GM21360 (cell line): ENCODE results near the gene ST6GALNAC1.

Source experiments
- ATAC-seq: cut with Tn5 transposase; IDR thresholded peaks from one replicate; pipeline ENCODE4 v1.9.1; 2021; ENCODE audit warnings: mild to moderate bottlenecking, moderate library complexity; ENCODE audit not compliant: unreplicated experiment

ST6GALNAC1 gene

DNA sequence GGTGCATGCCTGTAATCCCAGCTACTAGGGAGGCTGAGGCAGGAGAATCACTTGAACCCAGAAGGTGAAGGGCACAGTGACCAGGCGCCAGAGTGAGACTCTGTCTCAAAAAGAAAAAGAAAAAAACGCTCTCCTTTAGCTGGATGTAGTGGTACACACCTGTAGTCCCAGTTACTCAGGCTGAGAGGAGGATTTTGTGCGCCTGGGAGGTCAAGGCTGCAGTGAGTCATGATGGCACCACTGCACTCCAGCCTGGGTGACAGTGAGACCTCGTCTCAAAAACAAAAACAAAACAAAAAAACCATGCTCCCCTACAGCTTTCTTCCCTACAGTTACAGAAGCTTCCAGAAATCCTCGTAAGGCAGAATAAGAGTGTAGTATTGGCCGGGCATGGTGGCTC, 33.1 kb upstream of the ST6GALNAC1 start:
- no peak for ATAC-seq

DNA sequence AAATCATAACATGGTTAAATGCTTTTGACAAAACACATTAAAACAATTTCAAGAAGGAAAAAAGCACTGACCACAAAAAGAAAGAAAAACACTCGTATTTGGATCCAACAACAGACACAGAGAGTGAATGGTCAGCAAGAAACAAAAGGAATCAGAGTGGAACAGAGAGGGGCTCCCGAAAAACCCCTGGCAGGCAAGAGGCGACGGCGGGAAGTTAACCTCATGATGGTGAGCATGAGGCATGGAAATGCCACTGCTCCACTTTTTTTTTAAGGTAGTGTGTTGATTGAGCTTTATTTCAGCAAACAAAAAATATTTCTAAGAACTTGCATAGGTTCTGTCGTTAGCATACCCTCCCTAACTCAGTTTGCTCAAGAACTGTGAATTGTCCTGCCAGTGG, 32.1 kb upstream of the ST6GALNAC1 start:
- no peak for ATAC-seq

DNA sequence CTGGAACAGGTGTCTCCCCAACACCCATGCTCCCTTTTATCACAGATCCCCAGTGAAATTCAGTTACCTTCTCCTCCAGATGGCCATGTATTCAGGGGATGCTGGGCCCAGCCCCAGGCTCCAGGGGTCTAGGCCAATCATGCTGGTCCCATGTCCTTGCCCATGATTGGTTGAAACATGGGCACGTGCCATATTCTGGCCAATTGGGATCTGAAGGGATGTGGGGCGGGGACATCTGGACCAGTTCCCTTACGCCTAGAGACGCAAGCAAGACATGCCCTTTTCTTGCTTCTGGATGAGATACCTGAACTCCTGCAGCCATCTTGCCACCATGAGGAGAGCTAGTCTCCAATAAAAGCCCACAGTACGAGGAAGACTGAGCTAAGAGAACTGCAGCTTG, 31.0 kb upstream of the ST6GALNAC1 start:
- ATAC-seq = no peak

DNA sequence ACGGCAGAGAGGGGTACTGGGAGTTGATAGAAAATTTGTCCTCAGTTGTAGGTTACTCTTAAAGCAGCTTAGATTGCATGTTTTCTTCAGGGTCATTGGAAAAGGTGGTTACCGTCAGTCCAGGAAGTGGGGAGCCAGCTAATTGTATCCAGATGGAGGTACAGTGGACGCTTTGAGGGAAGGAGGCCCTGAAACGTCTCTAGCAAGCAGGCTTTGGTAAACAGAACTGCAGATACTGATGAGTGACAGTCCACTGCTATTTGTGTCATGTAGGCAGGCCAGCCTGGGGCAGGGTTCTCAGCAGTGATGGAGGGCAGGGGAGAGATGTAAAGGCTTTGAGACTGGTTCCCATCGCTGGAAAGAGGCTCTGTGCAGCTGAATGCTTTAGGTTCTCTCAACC, 30.2 kb upstream of the ST6GALNAC1 start:
- no peak for ATAC-seq

DNA sequence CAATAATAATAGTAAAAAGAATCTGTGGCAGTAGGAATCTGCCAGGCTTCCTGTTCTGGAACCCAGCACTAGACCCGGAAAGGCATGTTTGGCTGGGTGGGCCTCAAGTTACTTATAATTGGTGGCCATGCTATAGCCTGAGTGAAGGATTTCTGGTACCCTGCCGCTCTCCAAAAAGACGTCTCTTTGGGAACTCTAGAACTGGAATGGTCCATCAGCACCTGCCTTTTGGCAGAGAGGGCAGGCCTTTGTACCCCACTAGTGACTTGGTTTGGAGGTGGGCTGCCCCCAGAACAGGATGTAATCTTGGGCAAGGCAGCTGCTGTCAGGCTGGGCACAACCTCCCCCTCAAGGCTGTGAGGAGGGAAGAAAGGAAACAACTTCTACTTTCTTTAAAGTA, 29.3 kb upstream of the ST6GALNAC1 start:
- no peak for ATAC-seq

GRCh38 chr17:76672270-76672851, 28.8 kb upstream of the ST6GALNAC1 start:
- ATAC-seq = no peak

- peak; percentile 13 for ATAC-seq
Measured at GRCh38 chr17:76671912-76672262, 28.3 kb upstream of the ST6GALNAC1 start.

- peak; percentile 96 for ATAC-seq
Measured at GRCh38 chr17:76671123-76671911, 27.8 kb upstream of the ST6GALNAC1 start.

- ATAC-seq = no peak
Measured at GRCh38 chr17:76670718-76671122, 27.2 kb upstream of the ST6GALNAC1 start.

- ATAC-seq = no peak
Measured at GRCh38 chr17:76670020-76670717, 26.6 kb upstream of the ST6GALNAC1 start.

- no peak for ATAC-seq
Measured at GRCh38 chr17:76667786-76668453, 24.4 kb upstream of the ST6GALNAC1 start.

DNA sequence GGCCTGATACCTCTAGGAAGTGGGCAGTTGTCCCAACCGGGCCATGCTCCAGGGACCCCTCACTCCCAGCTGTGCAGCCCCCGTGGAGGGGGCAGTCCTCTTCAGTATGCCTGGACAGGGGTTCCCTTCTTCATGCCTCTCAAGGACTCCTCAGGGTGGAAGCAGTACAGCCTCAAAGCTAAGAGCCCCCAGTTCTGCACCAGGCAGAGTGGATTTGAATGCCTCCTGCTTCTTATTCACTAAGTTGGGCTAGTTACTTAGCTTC, 23.9 kb upstream of the ST6GALNAC1 start:
- no peak for ATAC-seq

- ATAC-seq = no peak
Measured at GRCh38 chr17:76660656-76661042, 17.1 kb upstream of the ST6GALNAC1 start.

- ATAC-seq = no peak
Measured at GRCh38 chr17:76659928-76660655, 16.5 kb upstream of the ST6GALNAC1 start.

DNA sequence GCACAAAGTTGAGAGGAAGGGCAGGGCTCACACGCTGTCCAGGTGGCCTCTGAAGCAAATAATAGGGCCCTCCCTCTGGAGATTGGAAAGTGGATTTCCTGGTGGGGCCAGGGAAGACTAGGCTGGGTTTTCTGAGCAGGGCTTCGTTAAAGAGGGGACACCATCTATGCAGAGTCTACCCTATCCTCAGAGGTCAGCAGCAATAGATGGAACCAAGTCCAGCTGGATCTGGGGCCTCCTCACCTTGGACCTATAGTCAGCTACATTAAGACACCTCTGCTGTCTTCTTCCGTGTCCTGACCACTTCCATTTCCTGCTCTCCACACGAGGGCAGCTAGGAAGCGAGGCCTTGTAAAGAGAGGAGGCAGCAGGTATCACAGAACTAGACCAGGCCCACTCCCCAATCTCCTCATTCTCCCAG, 14.7 kb upstream of the ST6GALNAC1 start:
- no peak for ATAC-seq

- no peak for ATAC-seq
Measured at GRCh38 chr17:76657505-76658241, 14.1 kb upstream of the ST6GALNAC1 start.

- ATAC-seq = no peak
Measured at GRCh38 chr17:76654408-76654807, 10.9 kb upstream of the ST6GALNAC1 start.

- ATAC-seq = no peak
Measured at GRCh38 chr17:76650504-76650903, 6.9 kb upstream of the ST6GALNAC1 start.

DNA sequence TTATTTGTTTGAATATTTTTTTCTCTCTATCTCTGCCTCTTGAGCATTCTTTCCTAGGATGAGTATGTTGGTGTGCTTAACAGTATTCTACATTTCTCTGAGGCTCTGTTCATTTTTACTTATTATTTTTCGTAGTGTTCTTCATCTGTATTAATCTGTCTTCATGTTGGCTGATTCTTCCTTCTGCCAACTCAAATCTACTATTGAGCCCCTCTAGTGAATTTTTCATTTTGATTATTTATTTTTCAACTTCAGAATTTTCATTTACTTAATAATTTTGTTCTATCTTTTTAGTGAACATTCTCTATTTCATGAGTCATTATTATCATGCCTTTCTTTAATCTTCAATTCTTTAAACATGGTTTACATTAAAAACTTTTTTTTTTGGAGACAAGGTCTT, 3.2 kb upstream of the ST6GALNAC1 start:
- ATAC-seq = no peak

- ATAC-seq = no peak
Measured at GRCh38 chr17:76645481-76645880, 1.9 kb upstream of the ST6GALNAC1 start.

- no peak for ATAC-seq
Measured at GRCh38 chr17:76644995-76645394, 1.4 kb upstream of the ST6GALNAC1 start.
